GM19193 (cell line): Measurements from ENCODE around the gene ATP9B.

ENCODE experiments used
- POLR2A ChIP-seq: IDR thresholded peaks from 4 replicates; pipeline ENCODE4 v1.6.1; 2011; ENCODE audit not compliant: insufficient read depth, insufficient read length; ENCODE audit errors: extremely low read depth

Gene ATP9B

GRCh38 chr18:79393181-79393634, 324.0 kb downstream of the ATP9B start:
- no peak for TF ChIP-seq POLR2A

- TF ChIP-seq POLR2A = no peak
These were observed 324.7 kb downstream of the ATP9B start for GRCh38 chr18:79393635-79394533.

GRCh38 chr18:79394534-79395307, 325.5 kb downstream of the ATP9B start:
- TF ChIP-seq POLR2A = no peak

DNA sequence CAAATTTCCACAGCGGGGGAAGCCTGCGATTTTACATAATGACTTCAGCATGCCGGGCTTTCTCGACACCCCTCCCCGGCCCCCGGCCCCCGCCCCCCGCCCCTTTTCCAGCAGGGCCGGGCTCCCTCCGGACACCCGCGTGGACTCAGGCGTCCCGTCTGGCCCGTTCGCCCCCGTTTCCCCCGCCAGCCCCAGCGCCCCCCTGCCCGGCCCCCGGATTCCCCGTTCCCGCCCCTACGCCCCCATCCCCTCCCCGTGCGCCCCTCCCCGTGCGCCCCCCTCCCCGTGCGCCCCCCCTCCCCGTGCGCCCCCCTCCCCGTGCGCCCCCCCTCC, 326.1 kb downstream of the ATP9B start:
- no peak for TF ChIP-seq POLR2A

GRCh38 chr18:79395761-79396404, 326.7 kb downstream of the ATP9B start, which contains the start of gene NFATC1:
TSS of gene NFATC1 (plus strand) at chr18:79395930. CDS start at chr18:79396225, 295 bp downstream.
- peak; percentile 71 for TF ChIP-seq POLR2A

- no peak for TF ChIP-seq POLR2A
These were observed 327.4 kb downstream of the ATP9B start for GRCh38 chr18:79396431-79397246.

DNA sequence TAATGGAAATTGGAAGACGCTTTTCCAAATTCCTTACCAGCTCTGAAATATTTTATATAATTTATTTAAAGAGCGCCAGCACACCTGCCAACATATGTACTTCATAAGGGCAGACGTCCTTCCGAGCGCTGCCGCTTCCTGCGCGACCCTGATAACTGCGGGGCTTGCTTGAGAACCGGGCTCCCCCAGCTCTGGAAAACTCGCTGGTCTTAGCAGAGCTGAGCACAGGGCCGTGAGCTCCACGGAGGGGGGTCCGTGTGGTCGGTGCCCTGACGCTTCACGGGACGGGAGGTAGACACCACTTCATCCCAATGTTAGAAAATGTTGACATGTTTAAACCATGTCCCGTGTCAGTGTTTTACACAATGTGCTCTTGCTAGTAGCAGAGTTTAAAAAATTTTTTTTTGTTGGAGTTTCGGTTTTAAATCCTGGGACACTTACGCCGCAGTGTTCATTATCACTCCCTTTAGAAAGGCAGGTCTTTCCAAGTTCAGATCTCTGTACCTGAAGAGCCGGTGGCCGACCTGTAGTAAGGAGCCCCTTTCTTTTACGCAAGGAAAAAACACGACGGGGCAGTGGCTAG, 328.1 kb downstream of the ATP9B start:
- TF ChIP-seq POLR2A = no peak

- TF ChIP-seq POLR2A = no peak
These were observed 328.9 kb downstream of the ATP9B start for GRCh38 chr18:79397830-79398761.

DNA sequence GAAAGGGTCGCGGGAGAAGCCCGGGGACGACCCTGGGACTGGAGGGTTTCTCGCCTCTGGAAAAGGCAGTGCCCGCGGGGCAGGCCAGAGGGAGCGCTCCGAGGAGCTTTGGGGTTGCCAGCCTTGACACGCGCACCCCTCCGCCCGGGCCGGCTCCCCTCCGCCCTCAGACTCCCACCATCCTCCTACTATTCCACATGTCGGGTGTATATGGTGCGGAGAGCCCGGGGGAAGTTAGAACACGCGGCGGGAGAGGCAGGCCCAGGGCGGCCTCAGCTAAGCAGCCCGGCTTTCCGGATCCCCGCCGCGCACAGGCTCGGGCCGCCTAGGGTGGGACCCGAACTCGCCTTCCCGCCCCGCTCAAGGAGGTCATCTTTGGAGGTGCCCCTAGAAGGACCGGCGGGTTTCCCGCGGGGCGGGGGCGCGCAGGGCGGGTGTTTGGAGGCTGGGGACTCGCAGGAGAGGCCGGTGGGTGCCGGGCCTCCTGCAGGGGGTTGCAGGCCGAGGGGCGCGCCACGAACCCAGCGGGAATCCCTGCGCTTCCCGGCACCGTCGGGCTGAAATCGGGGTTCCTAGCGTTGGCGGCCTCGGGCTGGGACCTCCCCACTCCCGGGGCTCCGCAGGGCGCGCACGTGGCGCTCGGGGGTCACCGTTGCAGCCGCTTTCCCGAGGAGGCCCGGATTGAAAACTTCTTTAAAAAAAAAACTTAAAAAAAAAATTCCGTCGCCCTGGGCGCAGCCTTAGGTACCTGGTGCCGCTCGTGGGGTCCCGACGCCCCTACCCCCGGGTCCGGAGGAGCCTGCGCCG, 330.3 kb downstream of the ATP9B start:
- peak; percentile 23 for TF ChIP-seq POLR2A

DNA sequence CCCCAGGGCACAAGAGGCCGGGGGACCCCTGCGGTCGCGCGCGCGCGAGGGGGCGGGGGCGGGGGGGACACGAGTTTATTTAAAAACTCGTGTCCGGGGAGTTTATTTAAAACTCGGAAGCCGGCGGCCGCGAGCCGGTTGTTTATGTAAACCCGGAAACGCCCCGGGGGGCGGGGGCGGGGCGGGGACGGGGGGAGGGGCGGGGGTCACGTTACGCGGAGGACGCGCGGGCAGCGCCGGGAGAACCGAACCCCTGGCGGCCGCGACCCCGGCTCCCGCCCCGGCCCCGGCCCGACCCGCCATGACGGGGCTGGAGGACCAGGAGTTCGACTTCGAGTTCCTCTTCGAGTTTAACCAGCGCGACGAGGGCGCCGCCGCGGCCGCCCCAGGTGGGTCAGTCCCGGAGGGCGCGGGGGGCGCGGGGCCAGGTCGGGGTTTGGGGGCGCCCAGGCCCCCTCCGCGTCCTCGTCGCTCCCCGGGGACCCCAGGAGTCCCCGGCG, 330.9 kb downstream of the ATP9B start:
- no peak for TF ChIP-seq POLR2A

DNA sequence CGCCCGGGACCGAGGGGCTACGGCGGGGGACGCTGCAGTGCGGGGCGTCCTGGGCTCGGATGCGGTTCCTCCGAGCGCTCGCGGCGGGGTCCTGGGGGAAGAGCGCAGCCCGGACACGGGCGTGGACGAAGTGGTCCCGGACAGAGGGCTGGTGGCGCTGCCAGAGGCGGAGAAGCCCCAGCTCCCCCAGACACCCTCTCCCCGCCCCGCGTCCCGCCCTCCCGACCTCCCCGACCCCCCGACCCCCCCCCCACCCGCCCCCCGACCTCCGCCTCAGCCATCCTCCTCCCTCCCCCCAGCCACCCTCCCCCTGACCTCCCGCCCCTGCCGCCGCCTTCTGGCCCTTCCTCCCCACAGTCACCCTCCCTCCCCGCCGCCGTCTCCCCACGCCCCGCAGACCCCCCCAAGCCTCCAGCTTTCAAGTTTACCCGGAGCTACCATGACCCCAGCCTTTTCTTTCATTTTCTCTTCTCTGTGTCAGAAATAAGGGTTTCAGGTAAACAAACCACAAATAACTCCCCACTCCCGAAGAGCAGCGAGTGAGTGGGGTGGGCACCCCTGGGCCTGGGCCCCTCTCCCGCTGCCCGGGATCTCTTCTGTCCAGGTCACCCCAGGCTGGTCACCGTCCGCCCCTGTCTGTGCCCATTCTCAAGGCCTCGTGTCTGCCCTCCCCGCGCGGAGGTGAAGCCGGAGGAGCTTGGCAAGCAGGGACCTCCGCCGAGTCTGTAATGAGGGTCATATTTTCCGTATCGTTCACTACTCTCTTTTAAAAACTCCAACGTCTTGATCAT, 331.6 kb downstream of the ATP9B start:
- peak; percentile 15 for TF ChIP-seq POLR2A
